ENCODE results near the gene SOX2.
"Not testable (repeated sequence)": the region's sequence is repeated elsewhere in the genome, so short reads cannot be mapped to it uniquely, and the experiment has no call there.

The SOX2 gene

DNA sequence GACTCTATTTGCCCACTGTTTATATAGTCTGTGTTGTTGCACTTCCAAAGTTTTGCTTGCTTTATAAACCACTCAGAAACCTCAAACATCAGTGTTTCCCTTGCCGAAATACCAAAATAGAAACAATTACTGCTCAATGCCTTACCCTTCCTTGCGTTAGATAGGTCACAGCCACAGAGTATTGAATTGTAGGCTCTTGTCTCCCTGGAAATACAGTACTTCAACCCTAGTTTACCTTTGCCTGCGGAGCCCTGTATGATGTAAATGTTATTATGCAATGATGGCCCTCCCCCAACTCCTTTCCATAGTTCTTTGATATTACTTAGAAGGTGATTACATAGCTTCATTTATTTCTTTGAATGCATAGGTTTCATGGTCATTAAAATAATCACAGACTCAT is 44.2 kb downstream of the SOX2 start:
- Histone ChIP-seq H3K27ac (ENCODE audit: low read depth, low read length) (no peak overlapping the region), H3K27me3 (ENCODE audit: insufficient read depth, low read length, poor library complexity) (no peaks in the 10 kb centered on the region), H3K4ac (ENCODE audit: low read depth, low read length) (no peak overlapping the region), H3K79me2 (ENCODE audit: control insufficient read depth, insufficient read depth, low read length) (no peaks in the 10 kb centered on the region), H3K56ac (ENCODE audit: low read length) (no peak overlapping the region), H3K18ac (ENCODE audit: low read length) (no peak overlapping the region), H3K4me1 (ENCODE audit: control insufficient read depth, low read depth, low read length) (no peaks in the 10 kb centered on the region), H3K4me2 (ENCODE audit: low read length) (no peak overlapping the region), H2AK5ac (ENCODE audit: low read length) (no peak overlapping the region), H3K79me1 (ENCODE audit: low read length) (no peaks in the 10 kb centered on the region), H2BK5ac (ENCODE audit: low read length) (no peak overlapping the region), H3K4me3 (ENCODE audit: low read length) (no peak overlapping the region), H4K5ac (ENCODE audit: low read length) (no peak overlapping the region), H3K23ac (ENCODE audit: low read length) (no peak overlapping the region), H2BK120ac (ENCODE audit: low read depth, low read length) (no peak overlapping the region), H4K8ac (ENCODE audit: low read depth, low read length) (no peak overlapping the region), H3K9ac (ENCODE audit: low read length) (no peak overlapping the region), H2BK15ac (replicated peaks; ENCODE audit: low read depth) (no peak overlapping the region), H3K36me3 (ENCODE audit: control insufficient read depth, insufficient read depth, low read length) (no peaks in the 10 kb centered on the region)
- WGBS (ENCODE audit: extremely low coverage, insufficient coverage, low lambda C conversion rate) = no CpG with 5 or more reads among the region's 3 CpGs
- no peak for DNase-seq

DNA sequence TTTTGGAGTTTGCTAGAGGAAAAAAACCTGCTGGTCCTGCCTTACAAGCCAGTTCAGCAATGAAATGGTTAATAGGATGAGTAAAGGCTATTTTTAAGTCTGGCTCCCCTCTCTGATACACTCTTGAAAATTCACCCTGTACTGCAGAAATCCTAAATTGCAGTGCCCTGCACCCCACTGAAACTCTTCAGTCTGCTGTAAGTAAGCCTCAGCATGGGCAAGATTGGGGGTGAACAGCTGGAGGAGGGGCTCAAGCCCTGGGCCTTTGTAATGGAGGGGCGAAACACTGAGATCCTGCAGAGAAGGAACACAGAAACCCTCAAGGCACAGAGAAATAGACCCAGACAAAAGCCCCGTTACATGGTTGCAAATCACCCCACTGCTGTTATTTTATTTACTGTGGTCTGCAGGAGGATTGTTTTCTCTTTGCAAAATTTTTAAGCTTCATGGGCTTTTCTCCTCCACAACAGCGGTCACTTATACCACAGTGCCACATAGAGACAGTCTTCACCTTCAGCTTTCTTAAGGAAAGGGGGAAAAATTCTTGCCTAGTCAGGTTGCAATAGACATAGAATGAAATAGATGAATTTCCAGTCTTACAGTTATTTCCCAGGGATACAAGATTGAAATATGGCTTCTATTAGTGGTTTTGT is 45.0 kb downstream of the SOX2 start:
- Histone ChIP-seq H4K8ac (ENCODE audit: low read depth, low read length) (no peak overlapping the region), H3K56ac (ENCODE audit: low read length) (no peak overlapping the region), H3K36me3 (ENCODE audit: control insufficient read depth, insufficient read depth, low read length) (no peaks in the 10 kb centered on the region), H3K23ac (ENCODE audit: low read length) (no peak overlapping the region), H3K4me2 (ENCODE audit: low read length) (no peak overlapping the region), H3K79me2 (ENCODE audit: control insufficient read depth, insufficient read depth, low read length) (no peaks in the 10 kb centered on the region), H3K9ac (ENCODE audit: low read length) (no peak overlapping the region), H3K4me1 (ENCODE audit: control insufficient read depth, low read depth, low read length) (no peaks in the 10 kb centered on the region), H3K4me3 (ENCODE audit: low read length) (no peak overlapping the region), H4K5ac (ENCODE audit: low read length) (no peak overlapping the region), H2BK120ac (ENCODE audit: low read depth, low read length) (no peak overlapping the region), H2AK5ac (ENCODE audit: low read length) (no peak overlapping the region), H3K79me1 (ENCODE audit: low read length) (no peaks in the 10 kb centered on the region), H3K18ac (ENCODE audit: low read length) (no peak overlapping the region), H2BK15ac (replicated peaks; ENCODE audit: low read depth) (no peak overlapping the region), H3K27me3 (ENCODE audit: insufficient read depth, low read length, poor library complexity) (no peaks in the 10 kb centered on the region), H2BK5ac (ENCODE audit: low read length) (no peak overlapping the region), H3K27ac (ENCODE audit: low read depth, low read length) (no peak overlapping the region), H3K4ac (ENCODE audit: low read depth, low read length) (no peak overlapping the region)
- WGBS (ENCODE audit: extremely low coverage, insufficient coverage, low lambda C conversion rate) = no CpG with 5 or more reads among the region's 3 CpGs
- peak; percentile 28 for DNase-seq

DNA sequence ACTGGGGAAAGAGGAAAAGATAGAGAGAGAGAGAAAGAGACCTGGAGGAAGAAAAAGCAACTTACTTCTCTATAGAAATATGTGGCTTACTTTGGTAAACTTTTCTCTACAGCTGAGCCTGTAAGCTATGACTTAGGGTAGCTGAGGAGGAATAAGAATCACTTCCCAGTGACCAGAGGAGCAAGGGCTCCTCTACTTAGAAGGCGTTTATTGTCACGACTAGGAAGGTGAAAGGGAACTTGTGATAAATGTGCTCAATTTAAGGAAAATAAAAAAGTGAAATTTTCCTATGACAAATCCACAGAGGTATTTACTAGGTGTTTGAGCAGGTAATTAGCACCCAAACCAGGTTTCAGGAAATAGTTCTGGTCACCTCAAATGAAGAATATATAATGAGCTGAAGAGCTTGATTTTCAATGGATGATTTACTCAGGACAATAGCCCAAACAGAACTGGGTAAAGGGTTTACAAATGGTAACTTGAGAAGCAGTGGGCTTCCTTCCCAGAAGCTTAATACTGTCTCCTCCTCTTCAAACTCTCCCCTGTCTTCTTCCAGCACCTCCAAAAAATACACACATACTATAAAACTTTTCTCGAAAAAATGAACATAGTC is 46.1 kb downstream of the SOX2 start:
- WGBS (ENCODE audit: extremely low coverage, insufficient coverage, low lambda C conversion rate) = 100% methylated on average over 1 of the region's 3 CpGs
- H3K56ac ChIP-seq (ENCODE audit: low read length) = no peak overlapping the region
- no peaks in the 10 kb centered on the region for H3K4me1 ChIP-seq (ENCODE audit: control insufficient read depth, low read depth, low read length)
- no peak overlapping the region for H4K8ac ChIP-seq (ENCODE audit: low read depth, low read length)
- H2BK5ac ChIP-seq (ENCODE audit: low read length) = no peak overlapping the region
- no peak overlapping the region for H3K9ac ChIP-seq (ENCODE audit: low read length)
- no peaks in the 10 kb centered on the region for H3K79me2 ChIP-seq (ENCODE audit: control insufficient read depth, insufficient read depth, low read length)
- no peak overlapping the region for H3K18ac ChIP-seq (ENCODE audit: low read length)
- no peaks in the 10 kb centered on the region for H3K79me1 ChIP-seq (ENCODE audit: low read length)
- no peak overlapping the region for H3K27ac ChIP-seq (ENCODE audit: low read depth, low read length)
- no peak overlapping the region for H2BK15ac ChIP-seq (replicated peaks; ENCODE audit: low read depth)
- no peak overlapping the region for H3K4ac ChIP-seq (ENCODE audit: low read depth, low read length)
- no peak overlapping the region for H2BK120ac ChIP-seq (ENCODE audit: low read depth, low read length)
- no peaks in the 10 kb centered on the region for H3K27me3 ChIP-seq (ENCODE audit: insufficient read depth, low read length, poor library complexity)
- DNase-seq = no peak
- no peak overlapping the region for H3K23ac ChIP-seq (ENCODE audit: low read length)
- H2AK5ac ChIP-seq (ENCODE audit: low read length) = no peak overlapping the region
- H3K4me2 ChIP-seq (ENCODE audit: low read length) = no peak overlapping the region
- no peak overlapping the region for H4K5ac ChIP-seq (ENCODE audit: low read length)
- no peaks in the 10 kb centered on the region for H3K36me3 ChIP-seq (ENCODE audit: control insufficient read depth, insufficient read depth, low read length)
- H3K4me3 ChIP-seq (ENCODE audit: low read length) = no peak overlapping the region

GRCh38 chr3:181761906-181762305 is 50.2 kb downstream of the SOX2 start:
- no CpG with 5 or more reads among the region's 6 CpGs for WGBS (ENCODE audit: extremely low coverage, insufficient coverage, low lambda C conversion rate)
- Histone ChIP-seq H3K27me3 (ENCODE audit: insufficient read depth, low read length, poor library complexity) (no peaks in the 10 kb centered on the region), H3K27ac (ENCODE audit: low read depth, low read length) (no peak overlapping the region), H3K23ac (ENCODE audit: low read length) (no peak overlapping the region), H3K9ac (ENCODE audit: low read length) (no peak overlapping the region), H3K56ac (ENCODE audit: low read length) (no peak overlapping the region), H2BK5ac (ENCODE audit: low read length) (no peak overlapping the region), H2AK5ac (ENCODE audit: low read length) (no peak overlapping the region), H3K4me3 (ENCODE audit: low read length) (no peak overlapping the region), H3K4ac (ENCODE audit: low read depth, low read length) (no peak overlapping the region), H3K4me1 (ENCODE audit: control insufficient read depth, low read depth, low read length) (no peaks in the 10 kb centered on the region), H4K5ac (ENCODE audit: low read length) (no peak overlapping the region), H2BK120ac (ENCODE audit: low read depth, low read length) (no peak overlapping the region), H3K79me1 (ENCODE audit: low read length) (no peaks in the 10 kb centered on the region), H3K4me2 (ENCODE audit: low read length) (no peak overlapping the region), H2BK15ac (replicated peaks; ENCODE audit: low read depth) (no peak overlapping the region), H3K18ac (ENCODE audit: low read length) (no peak overlapping the region), H4K8ac (ENCODE audit: low read depth, low read length) (no peak overlapping the region), H3K79me2 (ENCODE audit: control insufficient read depth, insufficient read depth, low read length) (no peaks in the 10 kb centered on the region), H3K36me3 (ENCODE audit: control insufficient read depth, insufficient read depth, low read length) (no peaks in the 10 kb centered on the region)
- DNase-seq = no peak

- not testable (repeated sequence) for H3K56ac ChIP-seq (ENCODE audit: low read length); H4K8ac ChIP-seq (ENCODE audit: low read depth, low read length); H4K5ac ChIP-seq (ENCODE audit: low read length); H3K18ac ChIP-seq (ENCODE audit: low read length); H3K27ac ChIP-seq (ENCODE audit: low read depth, low read length); H2BK120ac ChIP-seq (ENCODE audit: low read depth, low read length); H3K4ac ChIP-seq (ENCODE audit: low read depth, low read length); H3K9ac ChIP-seq (ENCODE audit: low read length); H3K79me2 ChIP-seq (ENCODE audit: control insufficient read depth, insufficient read depth, low read length); H2AK5ac ChIP-seq (ENCODE audit: low read length); H3K23ac ChIP-seq (ENCODE audit: low read length); H3K27me3 ChIP-seq (ENCODE audit: insufficient read depth, low read length, poor library complexity); H3K79me1 ChIP-seq (ENCODE audit: low read length); H2BK5ac ChIP-seq (ENCODE audit: low read length); DNase-seq; H3K4me1 ChIP-seq (ENCODE audit: control insufficient read depth, low read depth, low read length); H3K4me2 ChIP-seq (ENCODE audit: low read length); H3K4me3 ChIP-seq (ENCODE audit: low read length); H2BK15ac ChIP-seq (replicated peaks; ENCODE audit: low read depth); H3K36me3 ChIP-seq (ENCODE audit: control insufficient read depth, insufficient read depth, low read length)
- WGBS (ENCODE audit: extremely low coverage, insufficient coverage, low lambda C conversion rate) = no CpG with 5 or more reads among the region's 5 CpGs
These were observed 52.3 kb downstream of the SOX2 start for GRCh38 chr3:181764033-181764432.

Measured in mesendoderm (in vitro differentiated cells).